ENCODE data around the gene UGT2B11. TPM values are rescaled to one million over a fixed set of nuclear protein-coding genes. Genes with fewer than 3 reads are reported as not detected.
"Not testable (repeated sequence)": the region's sequence is repeated elsewhere in the genome, so short reads cannot be mapped to it uniquely, and the experiment has no call there.

Gene UGT2B11
- 0.25 TPM for total RNA-seq

DNA sequence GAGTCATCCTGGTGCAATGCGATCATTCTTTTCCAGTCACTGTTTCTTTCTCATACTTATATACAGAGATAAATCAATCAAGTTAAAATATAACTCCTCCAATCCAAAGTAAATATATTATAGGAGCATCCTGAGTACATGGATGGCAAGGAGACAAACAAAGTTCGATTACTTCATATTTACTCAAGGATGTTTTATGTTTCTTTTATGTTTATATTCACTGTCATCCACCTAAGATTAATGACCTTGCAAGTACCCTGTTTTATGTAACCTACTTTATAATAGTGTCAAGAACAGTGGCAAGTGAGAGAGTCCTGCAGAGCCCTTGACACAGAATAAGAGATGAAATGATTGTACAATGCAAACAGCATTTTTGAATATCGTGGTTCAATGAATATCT, at the start of gene UGT2B11:
Gene UGT2B11, minus strand, starts transcription at position 33 of the 400 bp plus-strand sequence. Its CDS starts 26 bp downstream, at position 7.
- no peak for DNase-seq (ENCODE audit: low spot score)
- no peak for ATAC-seq

DNA sequence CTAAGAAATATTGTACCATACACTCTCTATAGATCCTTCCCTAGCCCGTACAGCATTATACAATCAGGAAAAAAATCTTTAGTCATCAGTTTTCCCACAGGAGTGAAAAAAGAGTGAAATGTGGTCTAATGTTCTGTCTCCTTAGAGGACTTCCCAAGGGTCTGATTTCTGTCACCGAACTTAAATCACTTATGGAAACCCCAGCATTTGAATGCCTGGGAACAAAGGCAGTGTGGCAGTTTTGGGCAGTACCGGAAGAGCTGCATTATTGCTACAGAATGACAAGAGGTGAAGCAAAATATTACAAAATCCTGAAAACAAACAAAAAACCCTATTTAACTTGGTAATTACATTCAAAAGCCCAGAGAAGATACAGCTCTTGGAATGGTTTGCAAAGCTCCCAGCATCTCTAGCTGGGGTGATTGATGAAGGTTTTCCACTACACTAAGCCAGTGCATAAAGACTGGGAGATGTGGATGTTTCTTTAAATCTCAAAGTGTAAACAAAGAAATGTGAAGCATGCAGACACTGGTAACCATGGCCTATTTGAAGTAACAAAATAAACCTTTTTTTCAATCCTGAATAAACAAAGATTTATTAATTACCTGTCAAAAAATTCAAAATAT, 38.7 kb upstream of the UGT2B11 start:
- not testable (repeated sequence) for DNase-seq (ENCODE audit: low spot score); ATAC-seq

DNA sequence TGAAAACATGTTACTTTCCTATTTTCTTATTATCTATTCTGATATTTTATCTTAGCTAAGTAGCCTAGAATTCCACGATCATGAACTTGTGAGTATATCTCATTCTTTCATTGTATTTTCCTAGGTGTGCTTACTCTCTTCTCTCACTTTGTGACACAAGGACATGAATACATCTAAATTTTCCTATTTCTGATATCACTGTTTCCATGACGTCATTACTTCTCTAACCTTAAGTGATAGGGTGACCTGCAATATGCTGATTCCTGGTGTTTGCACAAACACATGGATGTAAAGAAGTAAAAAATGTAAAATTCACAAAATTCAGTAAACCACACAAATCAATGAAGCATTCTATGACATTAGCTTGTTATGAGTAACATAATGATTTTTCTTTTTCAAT, 36.3 kb upstream of the UGT2B11 start:
- not testable (repeated sequence) for DNase-seq (ENCODE audit: low spot score); ATAC-seq

DNA sequence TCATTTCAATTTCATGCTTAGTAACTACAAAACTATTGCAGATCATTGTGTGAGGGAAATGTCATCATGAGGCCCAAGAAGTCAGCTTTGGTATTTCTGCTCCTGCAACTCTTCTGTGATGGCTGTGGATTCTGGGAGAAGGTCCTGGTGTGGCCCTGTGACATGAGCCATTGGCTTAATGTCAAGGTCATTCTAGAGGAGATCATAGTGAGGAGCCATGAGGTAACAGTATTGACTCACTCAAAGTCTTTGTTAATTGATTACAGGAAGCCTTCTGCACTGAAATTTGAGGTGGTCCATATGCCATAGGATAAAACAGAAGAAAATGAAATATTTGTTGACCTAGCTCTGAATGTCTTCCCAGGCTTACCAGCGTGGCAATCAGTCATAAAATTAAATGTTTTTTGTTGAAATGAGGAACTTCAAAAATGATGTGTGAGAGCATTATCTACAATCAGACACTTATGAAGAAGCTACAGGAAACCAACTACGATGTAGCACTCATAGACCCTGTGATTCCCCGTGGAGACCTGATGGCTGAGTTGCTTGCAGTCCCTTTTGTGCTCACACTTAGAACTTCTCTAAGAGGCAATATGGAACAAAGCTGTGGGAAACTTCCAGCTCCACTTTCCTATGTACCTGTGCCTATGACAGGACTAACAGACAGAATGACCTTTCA, 28.2 kb upstream of the UGT2B11 start:
- ATAC-seq; DNase-seq (ENCODE audit: low spot score): not testable (repeated sequence)

DNA sequence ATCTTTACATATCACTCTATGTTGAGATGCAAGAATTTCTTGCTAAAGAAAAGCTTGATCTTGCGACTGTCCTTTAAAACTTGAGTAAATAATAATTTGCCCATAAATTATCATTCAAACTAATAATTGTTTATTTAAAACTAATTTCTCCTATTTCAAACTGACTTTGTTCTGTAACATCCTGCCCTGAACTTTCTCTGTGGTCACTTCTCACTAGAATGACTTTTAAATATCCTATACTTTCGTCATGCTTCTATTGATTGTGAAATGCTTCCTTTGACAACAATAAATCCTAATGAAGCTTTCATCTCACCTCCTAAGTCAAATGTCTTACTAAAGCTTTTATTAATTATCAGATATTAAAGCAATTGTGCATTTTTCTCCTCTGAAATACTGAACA, 27.2 kb upstream of the UGT2B11 start:
- not testable (repeated sequence) for ATAC-seq; DNase-seq (ENCODE audit: low spot score)

DNA sequence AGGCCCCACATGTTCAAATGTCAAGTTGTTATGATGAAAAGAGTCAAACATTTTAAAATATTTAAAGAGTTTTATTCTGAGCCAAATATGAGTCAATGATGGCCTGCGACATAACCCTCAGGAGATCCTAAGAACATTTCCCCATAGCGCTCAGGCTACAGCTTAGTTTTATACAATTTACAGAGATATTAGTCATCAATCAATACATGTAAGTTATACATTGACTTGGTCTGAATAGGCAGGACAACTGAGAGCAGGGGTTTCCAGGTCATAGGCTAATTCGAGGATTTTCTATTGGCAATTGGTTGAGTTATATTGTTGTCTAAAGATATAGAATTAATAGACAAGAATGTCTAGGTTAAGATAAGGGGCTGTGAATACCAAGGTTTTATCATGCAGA, 26.2 kb upstream of the UGT2B11 start:
- not testable (repeated sequence) for DNase-seq (ENCODE audit: low spot score); ATAC-seq

DNA sequence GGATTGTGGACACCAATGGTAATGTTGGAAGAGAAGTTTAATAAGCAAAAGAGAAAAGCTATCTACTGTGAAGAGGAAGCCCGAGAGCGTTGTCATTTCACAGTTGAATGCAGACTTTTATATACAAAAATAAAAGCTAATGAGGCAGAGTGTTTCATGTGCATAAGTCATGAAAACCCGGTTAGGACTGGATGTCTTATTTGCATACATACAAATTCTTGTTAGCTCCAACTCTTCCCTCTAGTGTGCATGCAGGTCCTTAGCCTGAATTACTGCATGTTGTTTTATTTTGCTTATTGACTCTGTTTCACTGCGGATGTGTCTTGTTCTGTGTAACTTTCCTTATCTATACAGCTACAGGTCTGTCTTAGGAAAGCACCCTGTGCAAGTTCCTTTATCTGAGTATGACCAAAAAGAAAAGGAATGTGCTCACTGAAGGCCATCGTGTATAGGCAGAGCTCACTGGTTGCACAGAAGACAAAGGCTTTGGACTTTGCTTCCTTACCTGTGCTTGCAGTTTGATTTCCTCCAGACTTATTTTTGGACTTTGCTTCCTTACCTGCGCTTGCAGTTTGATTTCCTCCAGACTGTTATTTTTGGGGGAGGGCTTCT, 25.1 kb upstream of the UGT2B11 start:
- ATAC-seq (no peak), DNase-seq (ENCODE audit: low spot score) (no peak)

DNA sequence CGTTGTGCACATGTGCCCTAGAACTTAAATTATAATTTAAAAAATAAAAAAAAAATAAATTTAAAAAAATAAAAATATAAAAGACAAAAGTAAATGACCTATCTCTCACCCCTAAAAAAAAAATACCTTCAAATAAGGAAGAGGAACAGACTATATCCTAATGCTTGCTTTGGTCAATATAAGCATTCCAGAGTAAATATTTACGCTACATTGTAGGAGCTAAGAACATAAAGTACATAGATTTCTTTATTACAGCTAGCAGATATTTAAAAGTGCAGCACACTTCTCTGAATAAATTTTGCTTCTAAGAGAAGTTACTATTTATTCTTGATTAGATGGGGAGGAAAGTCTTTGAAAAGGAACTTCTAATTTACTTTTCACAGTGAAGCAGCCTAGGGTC, 24.5 kb upstream of the UGT2B11 start:
- DNase-seq (ENCODE audit: low spot score) (no peak), ATAC-seq (no peak)

DNA sequence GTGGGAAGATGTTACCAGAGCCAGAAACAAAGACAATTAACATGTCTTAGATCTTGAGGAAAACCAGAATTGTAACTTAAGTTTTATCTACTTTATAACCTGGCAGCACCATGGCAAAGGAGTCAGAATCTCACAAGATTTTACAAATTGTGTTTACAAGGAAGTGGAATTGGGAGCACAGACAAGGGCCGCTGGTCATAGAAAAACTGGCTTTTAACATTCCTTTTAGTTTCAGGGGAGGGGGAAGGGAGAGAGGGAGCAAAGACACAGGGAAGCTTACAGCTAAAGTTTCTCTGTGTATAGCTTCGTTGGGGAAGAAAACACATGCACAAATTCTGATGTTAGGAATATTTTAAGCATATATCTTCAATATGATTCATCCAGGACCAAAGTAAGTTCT, 10.3 kb upstream of the UGT2B11 start:
- DNase-seq (ENCODE audit: low spot score) (no peak), ATAC-seq (no peak)

DNA sequence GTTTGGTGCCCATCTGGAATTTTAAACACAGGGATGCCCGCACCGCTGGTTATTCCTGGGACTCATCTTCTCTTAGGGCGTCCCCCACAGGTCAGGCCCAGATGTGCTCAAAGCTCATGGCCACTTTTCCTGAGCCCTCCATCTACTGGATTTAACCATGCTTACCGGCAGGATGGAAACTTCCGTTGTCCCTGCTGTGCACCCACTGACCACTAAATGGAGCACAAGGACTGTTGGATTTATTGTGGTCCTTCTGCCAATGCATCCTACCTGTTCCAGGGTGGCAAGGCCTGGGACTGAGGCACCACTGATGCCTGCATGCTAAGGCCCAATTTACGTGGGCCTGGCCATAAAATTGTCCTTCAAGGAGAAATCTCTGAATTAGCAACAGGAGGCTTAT, 8.7 kb upstream of the UGT2B11 start:
- not testable (repeated sequence) for ATAC-seq; DNase-seq (ENCODE audit: low spot score)

DNA sequence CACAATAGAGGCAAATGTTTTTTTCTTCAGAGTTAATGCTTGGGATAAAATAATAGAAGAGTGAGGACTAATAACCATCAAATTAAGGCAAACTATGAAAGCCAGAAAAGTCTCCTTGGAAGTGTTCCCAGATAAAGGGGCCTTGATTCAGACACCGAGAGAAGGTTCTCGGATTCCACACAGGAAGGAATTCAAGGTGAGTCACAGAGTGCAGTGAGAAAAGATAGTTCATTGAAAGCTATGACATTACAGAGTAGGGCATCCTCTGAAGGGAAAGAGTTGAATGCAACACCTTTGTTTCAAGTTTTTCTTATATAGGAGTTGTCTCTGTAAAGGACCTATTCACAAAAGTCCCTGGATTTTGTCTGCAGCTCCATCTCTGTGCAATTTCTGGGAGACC, 3.9 kb upstream of the UGT2B11 start:
- not testable (repeated sequence) for DNase-seq (ENCODE audit: low spot score); ATAC-seq

DNA sequence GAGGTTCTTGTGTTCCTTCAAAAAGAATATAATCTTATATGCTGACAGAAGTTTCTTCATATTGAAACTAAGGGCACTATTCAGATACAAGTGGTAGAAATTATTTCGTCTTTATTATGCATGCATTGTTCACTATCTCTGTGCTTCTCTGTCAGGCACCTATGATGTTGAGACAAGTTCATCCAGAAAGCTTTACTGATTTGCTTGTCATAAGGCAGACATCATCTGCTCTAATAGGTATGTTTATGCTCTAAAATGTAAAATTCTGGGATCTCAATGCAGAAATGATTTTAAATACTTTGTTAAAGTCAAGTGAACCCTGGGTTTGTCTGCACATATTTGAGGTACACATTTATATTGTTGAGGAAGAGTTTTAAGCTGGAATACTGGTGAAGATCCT, 3.6 kb downstream of the UGT2B11 start:
- no peak for ATAC-seq
- DNase-seq (ENCODE audit: low spot score) = no peak

DNA sequence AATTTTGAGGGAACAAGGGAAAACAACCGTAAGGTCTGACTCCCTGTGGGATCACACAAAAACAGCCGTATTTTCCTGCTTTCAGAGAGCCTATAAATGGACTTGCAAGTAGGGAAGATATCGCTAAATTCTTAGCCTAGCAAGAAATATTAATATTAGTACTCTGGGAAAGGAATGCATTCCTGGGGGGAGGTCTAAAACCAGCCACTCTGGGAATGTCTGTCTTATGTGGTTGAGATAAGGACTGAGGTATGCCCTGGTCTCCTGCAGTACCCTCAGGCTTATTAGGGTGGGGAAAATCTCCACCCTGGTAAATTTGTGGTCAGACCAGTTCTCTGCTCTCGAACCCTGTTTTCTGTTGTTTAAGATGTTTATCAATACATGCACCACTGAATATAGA, 16.0 kb downstream of the UGT2B11 start:
- not testable (repeated sequence) for DNase-seq (ENCODE audit: low spot score); ATAC-seq

DNA sequence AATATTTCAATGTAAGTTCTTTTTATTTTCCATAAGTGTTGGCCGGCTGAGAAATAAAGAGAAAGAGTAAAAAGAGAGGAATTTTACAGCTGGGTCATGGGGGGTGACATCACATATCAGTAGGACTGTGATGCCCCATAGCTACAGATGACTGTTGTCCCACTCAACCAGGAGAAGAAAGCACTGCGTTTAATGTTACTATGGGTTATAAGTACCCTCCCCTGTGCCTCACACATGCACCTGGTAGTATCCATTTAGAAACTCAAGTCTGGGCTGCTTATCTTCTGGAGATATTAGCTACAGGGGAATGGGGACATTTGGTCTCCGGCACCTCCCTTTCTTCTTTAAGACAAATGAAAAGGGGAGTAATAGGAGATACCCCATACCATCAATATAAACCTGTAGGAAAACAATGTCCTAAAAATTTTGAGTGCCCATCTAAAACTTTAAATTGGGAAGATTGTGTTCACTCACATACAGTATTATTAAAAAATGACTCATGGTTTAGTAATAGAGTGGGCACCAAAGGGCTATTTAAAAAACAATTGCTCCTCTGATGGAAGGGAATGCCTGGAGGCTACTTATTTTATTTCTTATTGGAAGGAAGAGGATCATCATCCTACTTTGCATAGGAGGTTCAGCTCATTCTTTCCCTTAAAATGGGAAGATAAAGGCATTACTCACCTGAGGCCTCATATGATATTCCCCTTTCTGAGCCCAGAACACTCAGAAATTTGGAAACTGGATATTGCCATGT, 18.2 kb downstream of the UGT2B11 start:
- DNase-seq (ENCODE audit: low spot score) (no peak), ATAC-seq (no peak)

DNA sequence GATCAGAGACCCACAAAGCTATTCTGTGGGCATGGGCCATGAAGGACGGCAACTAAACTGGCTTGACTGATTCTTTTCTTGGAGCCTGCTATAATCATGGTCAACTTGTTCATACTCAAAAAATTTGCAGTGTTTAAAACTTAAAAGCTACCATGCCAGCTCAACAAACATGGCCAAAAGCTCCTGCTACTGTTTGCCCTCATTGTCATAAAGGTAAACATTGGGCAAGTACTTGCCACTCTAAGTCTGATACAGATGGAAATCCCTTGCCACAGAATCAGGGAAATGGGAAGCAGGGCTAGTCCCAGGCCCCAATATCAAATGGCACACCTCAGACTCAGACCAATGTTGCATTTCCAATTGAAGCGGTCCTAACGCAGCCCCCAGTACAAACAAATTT, 20.4 kb downstream of the UGT2B11 start:
- DNase-seq (ENCODE audit: low spot score) (no peak), ATAC-seq (peak; percentile 66)

DNA sequence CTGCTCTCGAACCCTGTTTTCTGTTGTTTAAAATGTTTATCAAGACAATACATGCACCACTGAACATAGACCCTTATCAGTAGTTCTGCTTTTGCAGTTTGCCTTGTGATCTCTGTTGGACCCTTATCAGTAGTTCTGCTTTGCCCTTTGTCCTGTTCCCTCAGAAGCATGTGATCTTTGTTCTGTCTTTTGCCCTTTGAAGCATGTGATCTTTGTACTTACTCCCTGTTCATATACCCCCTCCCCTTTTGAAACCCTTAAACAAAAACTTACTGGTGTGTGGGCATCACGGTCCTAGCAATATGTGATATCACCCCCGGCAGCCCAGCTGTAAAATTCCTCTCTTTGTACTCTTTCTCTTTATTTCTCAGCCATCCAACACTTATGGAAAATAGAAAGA, 22.6 kb downstream of the UGT2B11 start:
- DNase-seq (ENCODE audit: low spot score) = not testable (repeated sequence)

DNA sequence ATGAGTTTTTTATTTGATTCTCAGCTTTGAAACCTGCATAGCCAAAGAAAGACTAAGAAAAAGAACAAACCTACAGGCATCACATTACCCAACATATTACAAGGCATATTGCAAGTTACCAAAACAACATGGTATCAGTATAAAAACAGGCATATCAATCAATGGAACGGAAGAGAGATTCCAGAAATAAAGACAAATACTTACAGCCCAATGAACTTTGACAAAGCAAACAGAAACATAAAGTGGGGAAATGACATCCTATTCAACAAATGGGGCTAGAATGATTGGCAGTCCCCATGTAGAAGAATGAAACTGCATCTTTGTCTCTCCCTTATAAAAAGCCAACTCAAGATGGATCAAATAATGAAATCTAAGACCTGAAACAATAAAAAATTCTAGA, 23.9 kb downstream of the UGT2B11 start:
- ATAC-seq; DNase-seq (ENCODE audit: low spot score): not testable (repeated sequence)

More for the DNA sequence above, 22.6 kb downstream of the UGT2B11 start:
- not testable (repeated sequence) for ATAC-seq

DNA sequence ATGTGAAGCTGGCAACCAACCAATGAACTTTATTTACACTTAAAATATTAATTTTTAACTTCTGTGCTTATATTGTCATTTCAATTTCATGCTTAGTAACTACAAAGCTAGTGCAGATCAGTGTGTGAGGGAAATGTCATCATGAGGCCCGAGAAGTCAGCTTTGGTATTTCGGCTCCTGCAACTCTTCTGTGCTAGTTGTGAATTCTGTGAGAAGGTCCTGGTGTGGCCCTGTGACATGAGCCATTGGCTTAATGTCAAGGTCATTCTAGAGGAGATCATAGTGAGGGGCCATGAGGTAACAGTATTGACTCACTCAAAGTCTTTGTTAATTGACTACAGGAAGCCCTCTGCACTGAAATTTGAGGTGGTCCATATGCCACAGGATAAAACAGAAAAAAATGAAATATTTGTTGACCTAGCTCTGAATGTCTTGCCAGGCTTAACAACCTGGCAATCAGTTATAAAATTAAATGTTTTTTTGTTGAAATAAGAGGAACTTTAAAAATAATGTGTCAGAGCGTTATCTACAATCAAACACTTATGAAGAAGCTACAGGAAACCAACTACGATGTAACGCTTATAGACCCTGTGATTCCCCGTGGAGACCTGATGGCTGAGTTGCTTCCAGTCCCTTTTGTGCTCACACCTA, 32.9 kb downstream of the UGT2B11 start:
- DNase-seq (ENCODE audit: low spot score); ATAC-seq: not testable (repeated sequence)

DNA sequence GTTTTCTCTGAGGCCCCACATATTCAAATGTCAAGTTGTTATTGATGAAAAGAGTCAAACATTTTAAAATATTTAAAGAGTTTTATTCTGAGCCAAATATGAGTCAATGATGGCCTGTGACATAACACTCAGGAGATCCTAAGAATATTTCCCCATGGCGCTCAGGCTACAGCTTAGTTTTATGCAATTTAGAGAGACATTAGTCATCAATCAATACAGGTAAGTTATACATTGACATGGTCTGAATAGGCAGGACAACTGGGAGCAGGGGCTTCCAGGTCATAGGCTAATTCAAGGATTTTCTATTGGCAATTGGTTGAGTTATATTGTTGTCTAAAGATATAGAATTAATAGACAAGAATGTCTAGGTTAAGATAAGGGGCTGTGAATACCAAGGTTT, 34.7 kb downstream of the UGT2B11 start:
- peak; percentile 64 for ATAC-seq
- DNase-seq (ENCODE audit: low spot score) = not testable (repeated sequence)

DNA sequence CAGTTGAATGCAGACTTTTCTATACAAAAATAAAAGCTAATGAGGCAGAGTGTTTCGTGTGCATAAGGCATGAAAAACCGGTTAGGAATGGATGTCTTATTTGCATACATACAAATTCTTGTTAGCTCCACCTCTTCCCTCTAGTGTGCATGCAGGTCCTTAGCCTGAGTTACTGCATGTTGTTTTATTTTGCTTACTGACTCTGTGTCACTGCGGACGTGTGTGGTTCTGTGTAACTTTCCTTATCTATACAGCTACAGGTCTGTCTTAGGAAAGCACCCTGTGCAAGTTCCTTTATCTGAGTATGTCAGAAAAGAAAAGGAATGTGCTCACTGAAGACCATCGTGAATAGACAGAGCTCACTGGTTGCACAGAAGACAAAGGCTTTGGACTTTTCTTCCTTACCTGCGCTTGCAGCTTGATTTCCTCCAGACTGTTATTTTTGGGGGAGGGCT, 35.8 kb downstream of the UGT2B11 start:
- DNase-seq (ENCODE audit: low spot score); ATAC-seq: not testable (repeated sequence)

Data from left lobe of liver (tissue), 2 donors.